ENCODE data around the gene CSNK1E.

CSNK1E gene

GRCh38 chr22:38355275-38355674 lies 38.0 kb upstream of the CSNK1E start:
- no peaks in the 10 kb centered on the region for H4K20me1 ChIP-seq (ENCODE audit: insufficient read depth, low read length, poor library complexity, severe bottlenecking)
- H3K36me3 ChIP-seq (ENCODE audit: insufficient read depth, low read length) = peaks cover 10% of the 10 kb centered on the region; the same call in 1 of the 2 replicates
- H3K9me3 ChIP-seq (ENCODE audit: insufficient read depth, low read depth, low read length) = no peaks in the 10 kb centered on the region
- no peaks in the 10 kb centered on the region for H3K27me3 ChIP-seq (ENCODE audit: insufficient read depth, low read length, poor library complexity, severe bottlenecking)
- no peaks in the 10 kb centered on the region for H3F3A ChIP-seq (ENCODE audit: low read depth)
- no peak overlapping the region for H2AFZ ChIP-seq (ENCODE audit: low read length)
- H3K4me2 ChIP-seq (ENCODE audit: low read depth, low read length, poor library complexity, severe bottlenecking) = no peak overlapping the region
- H3K4me3 ChIP-seq (ENCODE audit: low read length, poor library complexity, severe bottlenecking) = no peak overlapping the region
- no peaks in the 10 kb centered on the region for H3K9me2 ChIP-seq (replicated peaks; ENCODE audit: low read depth, low read length)
- TF ChIP-seq EZH2phosphoT487 (IDR thresholded peaks at IDR 0.05; ENCODE audit: borderline replicate concordance) (no peak), CTCF (conservative IDR thresholded peaks at IDR 0.05; ENCODE audit: low read length) (no peak)
- H3K79me2 ChIP-seq (ENCODE audit: insufficient read depth, low read length) = no peaks in the 10 kb centered on the region
- no peak overlapping the region for H3K9ac ChIP-seq (ENCODE audit: low read depth, low read length, poor library complexity, severe bottlenecking)
- no peaks in the 10 kb centered on the region for H3K4me1 ChIP-seq (ENCODE audit: insufficient read depth, low read length, poor library complexity, severe bottlenecking)

GRCh38 chr22:38353701-38354100 lies 36.5 kb upstream of the CSNK1E start:
- Histone ChIP-seq H3K4me1 (ENCODE audit: insufficient read depth, low read length, poor library complexity, severe bottlenecking) (no peaks in the 10 kb centered on the region), H4K20me1 (ENCODE audit: insufficient read depth, low read length, poor library complexity, severe bottlenecking) (no peaks in the 10 kb centered on the region), H3K36me3 (ENCODE audit: insufficient read depth, low read length) (peaks cover 10% of the 10 kb centered on the region; the same call in 1 of the 2 replicates), H3K9me3 (ENCODE audit: insufficient read depth, low read depth, low read length) (no peaks in the 10 kb centered on the region), H2AFZ (ENCODE audit: low read length) (no peak overlapping the region), H3F3A (ENCODE audit: low read depth) (no peaks in the 10 kb centered on the region), H3K9ac (ENCODE audit: low read depth, low read length, poor library complexity, severe bottlenecking) (no peak overlapping the region), H3K9me2 (replicated peaks; ENCODE audit: low read depth, low read length) (no peaks in the 10 kb centered on the region), H3K4me2 (ENCODE audit: low read depth, low read length, poor library complexity, severe bottlenecking) (no peak overlapping the region), H3K79me2 (ENCODE audit: insufficient read depth, low read length) (no peaks in the 10 kb centered on the region), H3K4me3 (ENCODE audit: low read length, poor library complexity, severe bottlenecking) (no peak overlapping the region), H3K27me3 (ENCODE audit: insufficient read depth, low read length, poor library complexity, severe bottlenecking) (no peaks in the 10 kb centered on the region)
- TF ChIP-seq EZH2phosphoT487 (IDR thresholded peaks at IDR 0.05; ENCODE audit: borderline replicate concordance) = no peak
- TF ChIP-seq CTCF (conservative IDR thresholded peaks at IDR 0.05; ENCODE audit: low read length) = no peak

GRCh38 chr22:38353142-38353629 lies 36.0 kb upstream of the CSNK1E start:
- no peaks in the 10 kb centered on the region for H3K9me2 ChIP-seq (replicated peaks; ENCODE audit: low read depth, low read length)
- no peaks in the 10 kb centered on the region for H3K4me1 ChIP-seq (ENCODE audit: insufficient read depth, low read length, poor library complexity, severe bottlenecking)
- H2AFZ ChIP-seq (ENCODE audit: low read length) = no peak overlapping the region
- no peak overlapping the region for H3K4me3 ChIP-seq (ENCODE audit: low read length, poor library complexity, severe bottlenecking)
- no peaks in the 10 kb centered on the region for H3F3A ChIP-seq (ENCODE audit: low read depth)
- TF ChIP-seq EZH2phosphoT487 (IDR thresholded peaks at IDR 0.05; ENCODE audit: borderline replicate concordance) = no peak
- TF ChIP-seq CTCF (conservative IDR thresholded peaks at IDR 0.05; ENCODE audit: low read length) = peak; percentile 90
- no peaks in the 10 kb centered on the region for H3K9me3 ChIP-seq (ENCODE audit: insufficient read depth, low read depth, low read length)
- no peak overlapping the region for H3K4me2 ChIP-seq (ENCODE audit: low read depth, low read length, poor library complexity, severe bottlenecking)
- H3K79me2 ChIP-seq (ENCODE audit: insufficient read depth, low read length) = no peaks in the 10 kb centered on the region
- H4K20me1 ChIP-seq (ENCODE audit: insufficient read depth, low read length, poor library complexity, severe bottlenecking) = no peaks in the 10 kb centered on the region
- no peak overlapping the region for H3K9ac ChIP-seq (ENCODE audit: low read depth, low read length, poor library complexity, severe bottlenecking)
- no peaks in the 10 kb centered on the region for H3K27me3 ChIP-seq (ENCODE audit: insufficient read depth, low read length, poor library complexity, severe bottlenecking)
- H3K36me3 ChIP-seq (ENCODE audit: insufficient read depth, low read length) = peaks cover 10% of the 10 kb centered on the region; the same call in 1 of the 2 replicates

Measured in Loucy (cell line).